ENCODE data around the gene RNU5D-1. TPM values are rescaled to one million over a fixed set of nuclear protein-coding genes. Genes with fewer than 3 reads are reported as not detected.

RNU5D-1 gene
- total and polyA plus RNA-seq, 2 of the 13 experiments (the other 11 are each of a cell fraction or from before 2014, with no cell fraction given) = 165 TPM; not detected in 1

DNA sequence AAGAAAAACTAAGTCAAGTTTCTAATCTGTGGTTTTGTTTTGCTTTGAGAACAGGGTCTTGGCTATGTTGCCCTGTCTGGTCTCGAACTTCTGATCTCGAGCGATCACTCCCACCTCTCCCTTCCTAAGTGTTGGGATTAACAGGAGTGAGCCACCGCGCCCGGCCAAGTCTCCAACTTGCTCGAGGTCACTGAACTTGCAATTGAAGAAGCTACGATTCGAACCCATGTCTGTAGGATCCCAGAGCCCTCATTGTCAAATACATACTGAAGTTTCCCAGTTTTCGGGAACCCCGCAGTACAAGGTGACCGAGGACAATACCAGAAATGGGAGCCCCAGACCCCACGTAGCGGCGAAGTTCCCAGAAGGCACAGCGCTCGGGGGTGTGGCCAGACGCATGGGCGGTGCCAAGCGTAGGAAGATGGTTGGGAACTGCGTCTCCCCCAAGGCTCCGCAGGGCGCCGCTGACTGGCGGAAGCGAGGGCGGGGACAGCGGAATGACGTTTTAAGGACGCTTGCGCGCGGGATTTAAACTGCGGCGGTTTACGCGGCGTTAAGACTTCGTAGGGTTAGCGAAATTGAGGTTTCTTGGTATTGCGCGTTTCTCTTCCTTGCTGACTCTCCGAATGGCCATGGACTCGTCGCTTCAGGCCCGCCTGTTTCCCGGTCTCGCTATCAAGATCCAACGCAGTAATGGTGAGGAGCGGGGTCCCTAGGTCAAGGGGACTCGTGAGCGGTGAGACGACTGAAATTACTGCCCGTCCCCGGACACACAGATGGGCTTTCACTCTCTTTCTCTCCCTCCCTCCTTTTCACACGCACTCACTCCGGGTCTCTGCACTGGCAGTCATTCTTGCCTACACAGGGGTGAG lies 8.6 kb upstream of the RNU5D-1 start, which contains the start of gene KIF2C:
KIF2C (plus strand) TSS at position 531 of the 872 bp plus-strand sequence; CDS start at position 627, 96 bp downstream.
- H3K4me1 ChIP-seq (ENCODE audit: insufficient read depth, low read length) = peaks cover 55% of the 10 kb centered on the region
- FAIRE-seq (peak; percentile 88), DNase-seq (ENCODE audit: low spot score) (peak; percentile 93), ATAC-seq (peak; percentile 97)
- no TSS peak for BruUV-seq (replicated peaks)
- H3K27me3 ChIP-seq (ENCODE audit: control insufficient read depth in 1 of 2, insufficient read depth in 2 of 2, low read length in 2 of 2) = no peaks in the 10 kb centered on the region; a peak in 1 of 5 replicates
- H3K36me3 ChIP-seq (replicated peaks in 1 of 2; ENCODE audit: control insufficient read depth in 1 of 2, insufficient read depth in 2 of 2, low read length in 2 of 2) = peaks cover 5 to 12% of the 10 kb centered on the region in 2 experiments
- POLR2A ChIA-PET = interaction anchor here (0.7 to 2.9 kb wide), 2 partner anchors 9 to 35 kb away, joined by 3 to 10 read pairs; partner anchors contain the start of genes RNU5D-1 and RPS8
- no peaks in the 10 kb centered on the region for H4K20me1 ChIP-seq (ENCODE audit: insufficient read depth, low read length)
- peaks cover 36% of the 10 kb centered on the region for H3K79me2 ChIP-seq (ENCODE audit: insufficient read depth, low read length)
- H3K4me2 ChIP-seq (ENCODE audit: low read depth, low read length) = peak within 1 kb of the TSS; percentile 95
- H3K9me3 ChIP-seq (ENCODE audit: low read length) = no peaks in the 10 kb centered on the region
- under 1% methylated on average over 32 of the region's 57 CpGs for WGBS (ENCODE audit: low lambda C conversion rate)
- H3K9ac ChIP-seq (ENCODE audit: insufficient read depth, low read depth, low read length) = peak within 1 kb of the TSS; percentile 90
- peak within 1 kb of the TSS; percentile 70 for H3K27ac ChIP-seq (ENCODE audit: extremely low read length, insufficient read depth, low read length)
- peak within 1 kb of the TSS; percentile 76 to 93 (median 88) for H3K4me3 ChIP-seq (replicated peaks in 1 of 3; ENCODE audit: insufficient read depth in 1 of 3, low read depth in 2 of 3, low read length in 3 of 3)
- peak within 1 kb of the TSS; percentile 66 for H2AFZ ChIP-seq (ENCODE audit: low read length)
- intact Hi-C loops (cut with micrococcal nuclease; ENCODE audit: unreplicated experiment) (no loop called here), in situ Hi-C loops (cut with HindIII; ENCODE audit: extremely low pct_ligation_motif_present, low pct_unique_long_range_greater_than_20kb) (no loop called here)
- CTCF ChIA-PET (ENCODE audit: low intra/inter-chr PET ratio, low total read pairs) = no interaction called here
- peak; percentile 68 for TF ChIP-seq NFYC (CRISPR knock-in tag; IDR thresholded peaks at IDR 0.05)
- peak; percentile 48 for TF ChIP-seq ZNF883 (CRISPR knock-in tag; IDR thresholded peaks at IDR 0.05; ENCODE audit: not compliant biosample characterization)
- TF ChIP-seq ESRRA (CRISPR knock-in tag; IDR thresholded peaks at IDR 0.05; ENCODE audit: low read depth) = peak; percentile 71; the same call in 1 of the 2 replicates
- no peak for TF ChIP-seq RAD51 (IDR thresholded peaks at IDR 0.05; ENCODE audit: borderline replicate concordance)
- TF ChIP-seq ZNF33B (CRISPR knock-in tag; IDR thresholded peaks at IDR 0.05) = no peak
- TF ChIP-seq RBAK (CRISPR knock-in tag; IDR thresholded peaks at IDR 0.05) = no peak
- no peak for TF ChIP-seq CSRNP2 (CRISPR knock-in tag; conservative IDR thresholded peaks at IDR 0.05; ENCODE audit: low read depth)
- no peak for TF ChIP-seq MTA1 (CRISPR knock-in tag; IDR thresholded peaks at IDR 0.05; ENCODE audit: borderline replicate concordance)
- peak; percentile 32 for TF ChIP-seq ZFY (CRISPR knock-in tag; IDR thresholded peaks at IDR 0.05)
- peak; percentile 52 for TF ChIP-seq MNT (IDR thresholded peaks at IDR 0.05)
- TF ChIP-seq HMG20A (CRISPR knock-in tag; IDR thresholded peaks at IDR 0.05; ENCODE audit: borderline replicate concordance) = no peak
- TF ChIP-seq ZNF383 (CRISPR knock-in tag; IDR thresholded peaks at IDR 0.05; ENCODE audit: borderline replicate concordance) = no peak
- TF ChIP-seq ZNF629 (CRISPR knock-in tag; conservative IDR thresholded peaks at IDR 0.05) = no peak
- TF ChIP-seq PATZ1 (CRISPR knock-in tag; IDR thresholded peaks at IDR 0.05) = peak; percentile 41
- TF ChIP-seq FIP1L1 (IDR thresholded peaks at IDR 0.05; ENCODE audit: borderline replicate concordance, insufficient read depth, low read depth, low read length) = no peak
- peak; percentile 22; the same call in 1 of the 2 replicates for TF ChIP-seq CTCF (CRISPR knock-in tag; IDR thresholded peaks at IDR 0.05)
- peak; percentile 100 for TF ChIP-seq SAP130 (CRISPR knock-in tag; IDR thresholded peaks at IDR 0.05; ENCODE audit: low read depth)

Measured in HepG2 (cell line).